HG03175 (cell line): ENCODE data around the gene JDP2.

Experiments used
- ATAC-seq: cut with Tn5 transposase; IDR thresholded peaks from one replicate; pipeline ENCODE4 v1.9.1; 2021; ENCODE audit warnings: mild to moderate bottlenecking, moderate library complexity; ENCODE audit not compliant: unreplicated experiment

The JDP2 gene

GRCh38 chr14:75409316-75410205 lies 18.3 kb upstream of the JDP2 start:
- ATAC-seq = no peak

- no peak for ATAC-seq
Observed at GRCh38 chr14:75411214-75411540, 16.6 kb upstream of the JDP2 start.

- ATAC-seq = no peak
Observed at GRCh38 chr14:75413013-75413412, 14.8 kb upstream of the JDP2 start.

GRCh38 chr14:75417674-75418073 lies 10.1 kb upstream of the JDP2 start:
- no peak for ATAC-seq

- ATAC-seq = no peak
Observed at GRCh38 chr14:75418850-75419768, 8.7 kb upstream of the JDP2 start.

- no peak for ATAC-seq
Observed at GRCh38 chr14:75422169-75422568, 5.7 kb upstream of the JDP2 start.

- no peak for ATAC-seq
Observed at GRCh38 chr14:75424496-75424895, 3.3 kb upstream of the JDP2 start.

- no peak for ATAC-seq
Observed at GRCh38 chr14:75425446-75425845, 2.4 kb upstream of the JDP2 start.

- peak; percentile 55 for ATAC-seq
Observed at GRCh38 chr14:75426332-75427125, 1.3 kb upstream of the JDP2 start.

GRCh38 chr14:75427126-75427481 lies 718 bp upstream of the JDP2 start:
- peak; percentile 51 for ATAC-seq

- ATAC-seq = peak; percentile 2
Observed at GRCh38 chr14:75428230-75429104, 645 bp downstream of the JDP2 start.

GRCh38 chr14:75429562-75429961 lies 1.7 kb downstream of the JDP2 start:
- no peak for ATAC-seq

GRCh38 chr14:75430116-75430515 lies 2.3 kb downstream of the JDP2 start:
- ATAC-seq = no peak

- ATAC-seq = no peak
Observed at GRCh38 chr14:75430526-75430925, 2.7 kb downstream of the JDP2 start.

GRCh38 chr14:75430976-75431375 lies 3.2 kb downstream of the JDP2 start:
- ATAC-seq = no peak

- no peak for ATAC-seq
Observed at GRCh38 chr14:75431827-75432226, 4.0 kb downstream of the JDP2 start.

- ATAC-seq = no peak
Observed at GRCh38 chr14:75432411-75432810, 4.6 kb downstream of the JDP2 start.

GRCh38 chr14:75433631-75434071 lies 5.8 kb downstream of the JDP2 start:
- ATAC-seq = no peak

GRCh38 chr14:75434138-75434889 lies 6.5 kb downstream of the JDP2 start:
- no peak for ATAC-seq

- no peak for ATAC-seq
Observed at GRCh38 chr14:75434890-75435248, 7.0 kb downstream of the JDP2 start.
